ENCODE data around the gene PCSK7.
A peak's percentile ranks its signal among the peaks of the same experiment; 100 is the strongest.

PCSK7 gene

GRCh38 chr11:117228091-117228490, 3.8 kb downstream of the PCSK7 start:
- Mint-ChIP-seq H3K4me3 (peak overlapping the region; percentile 66 to 93), H3K27ac (peak overlapping the region; percentile 71 to 85), H3K27me3 (no peaks in the 10 kb centered on the region), H3K36me3 (ENCODE audit: insufficient read depth) (peaks cover 88% of the 10 kb centered on the region), H3K4me1 (ENCODE audit: low read depth in 2 of 2) (peaks cover 49 to 54% of the 10 kb centered on the region in 2 donors), H3K9me3 (no peaks in the 10 kb centered on the region)
- no peak for DNase-seq
- no peak for ATAC-seq (replicated peaks)

GRCh38 chr11:117226388-117227385, 5.2 kb downstream of the PCSK7 start:
- Mint-ChIP-seq H3K9me3 (no peaks in the 10 kb centered on the region), H3K36me3 (ENCODE audit: insufficient read depth) (peaks cover 96% of the 10 kb centered on the region), H3K27me3 (no peaks in the 10 kb centered on the region), H3K27ac (peak overlapping the region in 1 of 2 donors; percentile 88), H3K4me3 (peak overlapping the region; percentile 30 to 42), H3K4me1 (ENCODE audit: low read depth in 2 of 2) (peaks cover 44 to 47% of the 10 kb centered on the region in 2 donors)
- ATAC-seq (replicated peaks) (peak; percentile 67), DNase-seq (peak; percentile 43 to 50 (median 45))

- no peak for ATAC-seq (replicated peaks)
- H3K27me3 Mint-ChIP-seq = no peaks in the 10 kb centered on the region
- peaks cover 34 to 39% of the 10 kb centered on the region in 2 donors for H3K4me1 Mint-ChIP-seq (ENCODE audit: low read depth in 2 of 2)
- DNase-seq = no peak
- H3K4me3 Mint-ChIP-seq = peak overlapping the region in 1 of 2 donors; percentile 42
- H3K9me3 Mint-ChIP-seq = no peaks in the 10 kb centered on the region
- peaks cover 98% of the 10 kb centered on the region for H3K36me3 Mint-ChIP-seq (ENCODE audit: insufficient read depth)
- H3K27ac Mint-ChIP-seq = peak overlapping the region in 1 of 2 donors; percentile 70
Measured at GRCh38 chr11:117225553-117226170, 6.2 kb downstream of the PCSK7 start.

- no peaks in the 10 kb centered on the region for H3K9me3 Mint-ChIP-seq
- H3K4me1 Mint-ChIP-seq (ENCODE audit: low read depth in 2 of 2) = peaks cover 29 to 34% of the 10 kb centered on the region in 2 donors
- DNase-seq (no peak), ATAC-seq (replicated peaks) (no peak)
- peak overlapping the region in 1 of 2 donors; percentile 70 for H3K27ac Mint-ChIP-seq
- peaks cover 98% of the 10 kb centered on the region for H3K36me3 Mint-ChIP-seq (ENCODE audit: insufficient read depth)
- H3K27me3 Mint-ChIP-seq = no peaks in the 10 kb centered on the region
- H3K4me3 Mint-ChIP-seq = no peak overlapping the region
Measured at GRCh38 chr11:117223741-117224689, 7.9 kb downstream of the PCSK7 start.

DNA sequence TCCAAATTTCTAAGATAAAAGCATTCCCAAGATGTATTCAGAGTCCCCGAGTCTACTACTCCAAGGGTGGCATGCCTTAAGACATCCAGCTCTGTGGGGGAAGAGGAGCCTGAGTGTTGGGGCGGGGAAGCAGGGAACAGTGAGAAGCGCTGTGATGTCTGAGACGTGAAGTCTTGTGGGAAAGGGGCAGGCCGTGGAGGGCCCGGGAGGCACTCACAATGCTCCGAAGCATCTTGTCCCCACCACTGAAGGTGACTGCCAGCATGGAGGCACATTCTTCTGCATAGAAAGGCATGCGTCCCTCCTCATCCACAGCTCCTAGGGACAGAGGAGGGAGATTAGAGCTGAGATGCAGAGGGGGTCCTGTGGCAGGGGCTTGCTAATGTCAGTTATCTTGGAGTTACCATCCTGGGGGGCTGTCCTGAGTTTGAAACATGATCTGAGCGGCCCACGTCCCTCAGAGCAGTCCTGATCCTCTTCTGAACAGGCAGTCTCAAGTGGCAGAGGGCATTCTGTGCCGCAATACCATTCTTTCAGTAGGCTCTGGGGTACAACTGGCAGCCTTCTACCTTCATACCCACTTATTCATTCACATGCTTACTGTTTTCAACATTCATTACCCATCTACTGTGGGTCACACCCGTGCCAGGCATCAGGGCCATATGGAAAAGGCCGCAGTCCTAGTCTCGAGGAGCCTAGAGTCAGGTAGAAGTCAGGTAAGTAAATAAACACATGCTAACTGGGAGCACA, 8.7 kb downstream of the PCSK7 start:
- Mint-ChIP-seq H3K27ac (peak overlapping the region in 1 of 2 donors; percentile 53), H3K27me3 (no peaks in the 10 kb centered on the region), H3K36me3 (ENCODE audit: insufficient read depth) (peaks cover 97% of the 10 kb centered on the region), H3K4me1 (ENCODE audit: low read depth in 2 of 2) (peaks cover 22 to 29% of the 10 kb centered on the region in 2 donors), H3K4me3 (no peak overlapping the region), H3K9me3 (no peaks in the 10 kb centered on the region)
- ATAC-seq (replicated peaks) (no peak), DNase-seq (no peak)

GRCh38 chr11:117221775-117222517, 9.9 kb downstream of the PCSK7 start:
- Mint-ChIP-seq H3K36me3 (ENCODE audit: insufficient read depth) (peaks cover 99% of the 10 kb centered on the region), H3K27ac (peak overlapping the region in 1 of 2 donors; percentile 12), H3K4me3 (no peak overlapping the region), H3K27me3 (no peaks in the 10 kb centered on the region), H3K4me1 (ENCODE audit: low read depth in 2 of 2) (peaks cover 22 to 23% of the 10 kb centered on the region in 2 donors), H3K9me3 (no peaks in the 10 kb centered on the region)
- ATAC-seq (replicated peaks) (no peak), DNase-seq (no peak)

DNA sequence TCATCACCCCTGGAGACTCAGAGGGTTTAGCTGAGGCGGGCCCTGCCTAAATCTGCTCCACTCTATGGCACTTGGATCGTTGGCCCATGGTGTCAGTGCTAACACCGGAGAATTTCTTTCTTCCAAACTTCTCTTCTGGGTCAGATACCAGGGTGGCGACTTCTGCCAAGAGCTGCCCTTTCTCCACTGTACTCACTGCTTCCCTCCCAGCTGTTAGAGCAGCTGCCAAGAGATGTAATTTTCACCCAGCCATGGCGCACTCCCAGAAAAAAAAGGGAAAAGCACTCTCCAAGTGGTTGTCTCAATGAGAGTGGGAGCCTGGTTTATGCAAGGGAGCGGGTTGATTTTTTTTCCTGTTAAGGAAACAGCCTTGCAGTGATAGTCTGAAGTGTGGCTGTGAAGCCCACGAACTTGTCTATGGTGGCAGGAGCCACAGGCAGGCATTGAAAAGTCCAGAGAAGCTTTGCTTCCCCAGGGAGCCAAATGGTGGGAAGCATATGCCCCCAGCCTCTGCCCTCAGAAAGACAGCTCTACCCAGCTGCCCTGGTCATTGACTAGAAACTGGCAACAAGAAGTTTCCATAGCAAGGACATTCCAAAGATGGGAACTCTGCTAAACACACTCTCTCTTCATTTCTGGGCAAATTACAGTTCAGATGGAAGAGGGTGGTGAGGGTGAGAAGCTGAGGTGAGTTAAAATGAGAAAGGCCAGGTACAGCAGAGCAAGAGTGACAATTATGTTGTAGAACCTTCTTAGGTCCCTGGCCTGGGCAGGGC, 10.7 kb downstream of the PCSK7 start:
- H3K36me3 Mint-ChIP-seq (ENCODE audit: insufficient read depth) = peaks cover 99% of the 10 kb centered on the region
- no peaks in the 10 kb centered on the region for H3K27me3 Mint-ChIP-seq
- ATAC-seq (replicated peaks) (no peak), DNase-seq (no peak)
- peak overlapping the region in 1 of 2 donors; percentile 12 for H3K27ac Mint-ChIP-seq
- H3K9me3 Mint-ChIP-seq = no peaks in the 10 kb centered on the region
- H3K4me3 Mint-ChIP-seq = no peak overlapping the region
- H3K4me1 Mint-ChIP-seq (ENCODE audit: low read depth in 2 of 2) = peaks cover 15 to 17% of the 10 kb centered on the region in 2 donors

GRCh38 chr11:117220568-117220967, 11.3 kb downstream of the PCSK7 start:
- DNase-seq = no peak
- Mint-ChIP-seq H3K27me3 (no peaks in the 10 kb centered on the region), H3K9me3 (no peaks in the 10 kb centered on the region), H3K27ac (peak overlapping the region; percentile 15 to 69), H3K36me3 (ENCODE audit: insufficient read depth) (peaks cover 99% of the 10 kb centered on the region), H3K4me3 (no peak overlapping the region), H3K4me1 (ENCODE audit: low read depth in 2 of 2) (peaks cover 14 to 17% of the 10 kb centered on the region in 2 donors)
- no peak for ATAC-seq (replicated peaks)

GRCh38 chr11:117219995-117220394, 11.9 kb downstream of the PCSK7 start:
- no peak for ATAC-seq (replicated peaks)

DNA sequence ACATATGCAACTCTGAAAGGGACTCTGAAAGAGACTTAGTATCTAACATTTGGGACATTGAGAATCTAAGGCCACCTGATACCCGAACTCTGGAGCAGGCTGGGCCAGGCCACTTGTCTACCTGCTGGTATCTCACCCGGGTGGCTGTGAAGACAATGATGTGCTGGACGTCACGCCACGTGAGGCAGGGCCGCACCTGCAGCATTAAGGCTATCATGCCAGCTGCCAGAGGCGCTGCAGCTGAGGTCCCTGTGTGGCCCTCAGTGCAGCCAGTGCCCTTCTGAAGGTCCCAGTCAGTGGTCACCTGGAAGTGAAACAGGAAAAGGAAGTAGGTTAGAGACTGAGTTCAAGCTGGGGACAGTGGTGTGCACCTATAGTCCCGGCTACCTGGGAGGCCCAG, 12.4 kb downstream of the PCSK7 start:
- Mint-ChIP-seq H3K36me3 (ENCODE audit: insufficient read depth) (peaks cover 98% of the 10 kb centered on the region), H3K27ac (peak overlapping the region in 1 of 2 donors; percentile 69), H3K4me1 (ENCODE audit: low read depth in 2 of 2) (peaks cover 11 to 14% of the 10 kb centered on the region in 2 donors), H3K9me3 (no peaks in the 10 kb centered on the region), H3K27me3 (no peaks in the 10 kb centered on the region), H3K4me3 (no peak overlapping the region)
- ATAC-seq (replicated peaks) (no peak), DNase-seq (no peak)

More at GRCh38 chr11:117219995-117220394, 11.9 kb downstream of the PCSK7 start:
- Mint-ChIP-seq H3K27me3 (no peaks in the 10 kb centered on the region), H3K27ac (peak overlapping the region; percentile 15 to 69), H3K9me3 (no peaks in the 10 kb centered on the region), H3K36me3 (ENCODE audit: insufficient read depth) (peaks cover 98% of the 10 kb centered on the region), H3K4me1 (ENCODE audit: low read depth in 2 of 2) (peaks cover 14% of the 10 kb centered on the region in 2 donors), H3K4me3 (no peak overlapping the region)
- no peak for DNase-seq

DNA sequence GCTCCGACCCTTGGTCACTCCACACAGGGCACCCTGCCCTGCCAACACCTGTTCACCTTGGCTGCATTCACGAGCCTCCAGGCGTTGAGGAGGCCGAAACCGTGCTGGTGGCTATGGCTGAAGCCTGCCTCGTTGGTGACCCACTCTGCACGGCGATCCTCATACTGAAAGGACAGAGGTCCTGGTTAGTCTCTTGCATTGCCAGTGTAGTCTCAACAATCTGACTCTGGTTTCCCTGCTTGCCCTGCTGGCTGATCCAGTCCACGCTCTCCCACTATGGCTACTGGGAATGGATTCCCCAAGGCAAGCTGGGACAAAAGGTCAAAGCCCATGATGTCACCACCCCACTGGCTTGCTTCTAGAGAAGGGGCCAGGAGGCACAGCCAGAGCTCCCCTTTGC, 12.9 kb downstream of the PCSK7 start:
- no peak for DNase-seq
- no peak overlapping the region for H3K4me3 Mint-ChIP-seq
- no peaks in the 10 kb centered on the region for H3K9me3 Mint-ChIP-seq
- H3K36me3 Mint-ChIP-seq (ENCODE audit: insufficient read depth) = peaks cover 98% of the 10 kb centered on the region
- H3K27ac Mint-ChIP-seq = peak overlapping the region in 1 of 2 donors; percentile 69
- ATAC-seq (replicated peaks) = no peak
- no peaks in the 10 kb centered on the region for H3K27me3 Mint-ChIP-seq
- H3K4me1 Mint-ChIP-seq (ENCODE audit: low read depth in 2 of 2) = peaks cover 13 to 14% of the 10 kb centered on the region in 2 donors

Data from effector memory CD8-positive, alpha-beta T cell (primary cell).